ENCODE results near the gene SNAPC1.

Gene SNAPC1

GRCh38 chr14:61813096-61813606 is 50.9 kb downstream of the SNAPC1 start:
- no peak for DNase-seq

DNA sequence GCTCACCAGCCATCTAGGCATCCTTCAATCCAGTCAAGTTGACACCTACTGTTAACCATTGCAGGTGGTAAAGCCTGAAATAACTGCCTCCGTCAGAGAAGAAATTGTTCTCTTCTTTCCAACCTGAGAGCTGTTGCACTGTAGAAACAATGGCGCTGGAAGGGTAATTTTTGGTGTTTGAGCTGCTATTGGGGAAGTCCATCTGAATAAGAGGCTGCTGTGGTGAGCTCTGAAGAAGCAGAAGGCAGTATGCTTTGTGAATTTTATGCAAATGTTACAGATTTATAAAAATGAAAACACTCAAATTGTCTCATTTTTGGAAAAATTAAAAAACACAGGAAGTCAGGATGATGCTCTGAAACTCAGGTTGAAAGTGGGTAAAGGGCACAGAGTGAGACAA is 60.2 kb downstream of the SNAPC1 start:
- no peak for DNase-seq

- DNase-seq: no peak
Measured at GRCh38 chr14:61832783-61833182, 70.6 kb downstream of the SNAPC1 start.

GRCh38 chr14:61836184-61836583 is 74.0 kb downstream of the SNAPC1 start:
- no peak for DNase-seq

- DNase-seq: no peak
Measured at GRCh38 chr14:61836807-61837206, 74.6 kb downstream of the SNAPC1 start.

- peak; percentile 77 for DNase-seq
Measured at GRCh38 chr14:61837336-61838229, 75.4 kb downstream of the SNAPC1 start.

DNA sequence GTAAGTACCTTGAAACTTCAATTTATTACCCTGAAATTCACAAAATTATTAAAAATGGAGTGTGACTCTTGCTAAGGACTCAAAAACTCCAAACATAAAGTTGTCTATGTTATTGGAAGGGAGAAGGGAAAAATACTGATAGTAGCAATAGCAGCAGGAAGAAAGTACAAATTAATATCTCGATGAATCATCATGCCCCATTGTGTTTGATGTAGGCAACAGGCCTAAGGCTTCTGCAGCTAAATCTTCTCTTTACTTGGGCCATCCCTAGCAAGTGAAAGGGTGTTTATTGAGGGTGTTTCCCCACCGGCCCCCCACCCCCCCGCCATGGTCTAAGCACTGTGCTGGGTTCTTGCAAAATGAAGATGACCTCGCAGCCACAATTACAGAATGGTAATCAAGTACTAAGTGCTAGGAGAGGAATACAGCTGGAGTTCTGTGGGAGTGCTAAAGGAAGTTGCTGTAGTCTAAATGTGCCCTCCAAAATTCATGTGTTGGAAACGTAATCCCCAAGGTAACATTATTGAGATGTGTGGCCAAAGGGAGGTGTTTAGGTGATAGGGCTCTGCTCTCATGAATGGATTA is 76.5 kb downstream of the SNAPC1 start:
- DNase-seq: no peak

GRCh38 chr14:61839507-61839906 is 77.3 kb downstream of the SNAPC1 start:
- no peak for DNase-seq

GRCh38 chr14:61841145-61841544 is 78.9 kb downstream of the SNAPC1 start:
- DNase-seq: no peak
